Neural progenitor cell (in vitro differentiated cells): ENCODE data around the gene PTPRJ. TPM values are rescaled to one million over a fixed set of nuclear protein-coding genes. Genes with fewer than 3 reads are reported as not detected.

Source experiments
- DNase-seq: peaks from one replicate; pipeline ENCODE4 v3.0.0-alpha.2; 2016; ENCODE audit warnings: low spot score
- H2AFZ ChIP-seq: fragments of 200-600 bp; sonication (generic); replicated peaks from 2 replicates; pipeline ENCODE4 v1.6.1; 2016; ENCODE audit warnings: antibody characterized with exemption
- H3F3A ChIP-seq: fragments of 200-600 bp; sonication (generic); 2 replicates; pipeline ENCODE4 v1.6.1; 2016; ENCODE audit warnings: antibody characterized with exemption, low read depth
- H3K27ac ChIP-seq: fragments of 200-600 bp; sonication (generic); 2 replicates; pipeline ENCODE4 v1.5.1; 2016; ENCODE audit warnings: mild to moderate bottlenecking
- H3K27me3 ChIP-seq: fragments of 200-600 bp; sonication (generic); 2 replicates; pipeline ENCODE4 v1.6.1; 2016; ENCODE audit warnings: mild to moderate bottlenecking, moderate library complexity
- H3K36me3 ChIP-seq: fragments of 200-600 bp; sonication (generic); 2 replicates; pipeline ENCODE4 v1.5.1; 2016
- H3K4me1 ChIP-seq: fragments of 200-600 bp; sonication (generic); 2 replicates; pipeline ENCODE4 v1.6.1; 2016; ENCODE audit warnings: mixed run types
- H3K4me2 ChIP-seq: fragments of 200-600 bp; sonication (generic); 2 replicates; pipeline ENCODE4 v1.6.1; 2016
- H3K4me3 ChIP-seq: fragments of 200-600 bp; sonication (generic); 2 replicates; pipeline ENCODE4 v1.5.1; 2016
- H3K79me2 ChIP-seq: fragments of 200-600 bp; sonication (generic); 2 replicates; pipeline ENCODE4 v1.6.1; 2016; ENCODE audit warnings: low read depth
- H3K9ac ChIP-seq: fragments of 200-600 bp; sonication (generic); 2 replicates; pipeline ENCODE4 v1.6.1; 2016
- H3K9me3 ChIP-seq: fragments of 200-600 bp; sonication (generic); 2 replicates; pipeline ENCODE4 v1.5.1; 2016; ENCODE audit warnings: low read depth
- H4K20me1 ChIP-seq: fragments of 200-600 bp; sonication (generic); 2 replicates; pipeline ENCODE4 v1.6.1; 2016; ENCODE audit warnings: low read depth
- H3K27ac Mint-ChIP-seq: 3 replicates; pipeline ENCODE4 v1.8.0; 2021; ENCODE audit warnings: mixed read lengths
- H3K27me3 Mint-ChIP-seq: 2 replicates; pipeline ENCODE4 v1.8.0; 2022; ENCODE audit warnings: low read depth, mild to moderate bottlenecking, inconsistent platforms, moderate library complexity, mixed read lengths; ENCODE audit not compliant: insufficient read depth
- H3K36me3 Mint-ChIP-seq: 3 replicates; pipeline ENCODE4 v1.8.0; 2021; ENCODE audit warnings: mixed read lengths
- H3K4me1 Mint-ChIP-seq: 3 replicates; pipeline ENCODE4 v1.8.0; 2021; ENCODE audit warnings: mixed read lengths
- H3K4me3 Mint-ChIP-seq: 3 replicates; pipeline ENCODE4 v1.8.0; 2021; ENCODE audit warnings: mild to moderate bottlenecking, moderate library complexity, mixed read lengths
- H3K9me3 Mint-ChIP-seq: 3 replicates; pipeline ENCODE4 v1.8.0; 2020; ENCODE audit warnings: mixed read lengths
- EZH2 ChIP-seq: fragments of 200-600 bp; sonication (generic); IDR thresholded peaks from 2 replicates; pipeline ENCODE4 v1.6.1; 2017; ENCODE audit warnings: antibody characterized with exemption, mild to moderate bottlenecking, moderate library complexity
- EZH2phosphoT487 ChIP-seq: fragments of 200-600 bp; sonication (generic); IDR thresholded peaks from 2 replicates; pipeline ENCODE4 v1.6.1; 2017; ENCODE audit warnings: antibody characterized with exemption
- total RNA-seq: library from RNA; depleted of rRNA; stranded (reverse); fragments of >200 nt; gene quantifications from 2 replicates; pipeline ENCODE4 v1.2.3, GENCODE V29; 2015; ENCODE audit warnings: low replicate concordance
- TF ChIP-seq, protein P1 (sequence below): fragments of 200-600 bp; sonication (generic); IDR thresholded peaks from 2 replicates; pipeline ENCODE4 v1.5.1; 2017; ENCODE audit warnings: antibody characterized with exemption, mild to moderate bottlenecking

Gene PTPRJ
- total RNA-seq, 1 donor from 2014 or later: 28.0 TPM

GRCh38 chr11:48193876-48194275, 213.5 kb downstream of the PTPRJ start:
- peaks cover 2% of the 10 kb centered on the region for H3K9me3 Mint-ChIP-seq
- no peak overlapping the region for H3K27ac Mint-ChIP-seq
- TF ChIP-seq, protein P1, sequence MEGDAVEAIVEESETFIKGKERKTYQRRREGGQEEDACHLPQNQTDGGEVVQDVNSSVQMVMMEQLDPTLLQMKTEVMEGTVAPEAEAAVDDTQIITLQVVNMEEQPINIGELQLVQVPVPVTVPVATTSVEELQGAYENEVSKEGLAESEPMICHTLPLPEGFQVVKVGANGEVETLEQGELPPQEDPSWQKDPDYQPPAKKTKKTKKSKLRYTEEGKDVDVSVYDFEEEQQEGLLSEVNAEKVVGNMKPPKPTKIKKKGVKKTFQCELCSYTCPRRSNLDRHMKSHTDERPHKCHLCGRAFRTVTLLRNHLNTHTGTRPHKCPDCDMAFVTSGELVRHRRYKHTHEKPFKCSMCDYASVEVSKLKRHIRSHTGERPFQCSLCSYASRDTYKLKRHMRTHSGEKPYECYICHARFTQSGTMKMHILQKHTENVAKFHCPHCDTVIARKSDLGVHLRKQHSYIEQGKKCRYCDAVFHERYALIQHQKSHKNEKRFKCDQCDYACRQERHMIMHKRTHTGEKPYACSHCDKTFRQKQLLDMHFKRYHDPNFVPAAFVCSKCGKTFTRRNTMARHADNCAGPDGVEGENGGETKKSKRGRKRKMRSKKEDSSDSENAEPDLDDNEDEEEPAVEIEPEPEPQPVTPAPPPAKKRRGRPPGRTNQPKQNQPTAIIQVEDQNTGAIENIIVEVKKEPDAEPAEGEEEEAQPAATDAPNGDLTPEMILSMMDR: no peak
- TF ChIP-seq EZH2phosphoT487 (no peak), EZH2 (no peak)
- H3K4me1 ChIP-seq: no peaks in the 10 kb centered on the region
- DNase-seq: no peak
- H3K27ac ChIP-seq: no peak overlapping the region
- H3K4me1 Mint-ChIP-seq: no peaks in the 10 kb centered on the region
- H3K27me3 ChIP-seq: no peaks in the 10 kb centered on the region
- no peak overlapping the region for H3K4me2 ChIP-seq
- H3K9me3 ChIP-seq: peaks cover 11% of the 10 kb centered on the region
- H2AFZ ChIP-seq: no peak overlapping the region
- H3K36me3 Mint-ChIP-seq: no peaks in the 10 kb centered on the region
- no peaks in the 10 kb centered on the region for H3K36me3 ChIP-seq
- H3F3A ChIP-seq: no peaks in the 10 kb centered on the region
- H3K27me3 Mint-ChIP-seq: no peaks in the 10 kb centered on the region
- H3K79me2 ChIP-seq: no peaks in the 10 kb centered on the region
- H3K9ac ChIP-seq: no peak overlapping the region
- no peaks in the 10 kb centered on the region for H4K20me1 ChIP-seq
- H3K4me3 ChIP-seq: no peak overlapping the region
- H3K4me3 Mint-ChIP-seq: no peak overlapping the region

- H3K4me2 ChIP-seq: no peak overlapping the region
- H3K4me1 ChIP-seq: no peaks in the 10 kb centered on the region
- no peak overlapping the region for H3K27ac Mint-ChIP-seq
- peaks cover 5% of the 10 kb centered on the region for H3K27me3 Mint-ChIP-seq
- H3K9me3 Mint-ChIP-seq: no peaks in the 10 kb centered on the region
- H2AFZ ChIP-seq: no peak overlapping the region
- DNase-seq: no peak
- H3K9ac ChIP-seq: no peak overlapping the region
- peaks cover 4% of the 10 kb centered on the region for H3K9me3 ChIP-seq
- no peaks in the 10 kb centered on the region for H3K36me3 Mint-ChIP-seq
- no peaks in the 10 kb centered on the region for H3K27me3 ChIP-seq
- no peak overlapping the region for H3K4me3 Mint-ChIP-seq
- H3F3A ChIP-seq: no peaks in the 10 kb centered on the region
- no peaks in the 10 kb centered on the region for H3K79me2 ChIP-seq
- no peaks in the 10 kb centered on the region for H3K36me3 ChIP-seq
- no peaks in the 10 kb centered on the region for H4K20me1 ChIP-seq
- H3K4me1 Mint-ChIP-seq: no peaks in the 10 kb centered on the region
- no peak for TF ChIP-seq EZH2
- TF ChIP-seq, protein P1: no peak
- no peak for TF ChIP-seq EZH2phosphoT487
- no peak overlapping the region for H3K4me3 ChIP-seq
- no peak overlapping the region for H3K27ac ChIP-seq
Measured at GRCh38 chr11:48207881-48208280, 227.5 kb downstream of the PTPRJ start.

GRCh38 chr11:48210052-48210451, 229.7 kb downstream of the PTPRJ start:
- no peak for TF ChIP-seq EZH2phosphoT487
- TF ChIP-seq EZH2: no peak
- TF ChIP-seq, protein P1: no peak
- no peaks in the 10 kb centered on the region for H3K36me3 ChIP-seq
- H3K27ac Mint-ChIP-seq: no peak overlapping the region
- no peak overlapping the region for H3K9ac ChIP-seq
- no peaks in the 10 kb centered on the region for H3K27me3 ChIP-seq
- H3K4me3 ChIP-seq: no peak overlapping the region
- no peak overlapping the region for H2AFZ ChIP-seq
- H4K20me1 ChIP-seq: no peaks in the 10 kb centered on the region
- H3K79me2 ChIP-seq: no peaks in the 10 kb centered on the region
- no peak overlapping the region for H3K27ac ChIP-seq
- no peak for DNase-seq
- H3K4me2 ChIP-seq: no peak overlapping the region
- H3K36me3 Mint-ChIP-seq: no peaks in the 10 kb centered on the region
- no peak overlapping the region for H3K4me3 Mint-ChIP-seq
- no peaks in the 10 kb centered on the region for H3K4me1 ChIP-seq
- H3K9me3 Mint-ChIP-seq: no peaks in the 10 kb centered on the region
- H3K9me3 ChIP-seq: peaks cover 4% of the 10 kb centered on the region
- H3F3A ChIP-seq: no peaks in the 10 kb centered on the region
- H3K27me3 Mint-ChIP-seq: peaks cover 2% of the 10 kb centered on the region
- H3K4me1 Mint-ChIP-seq: no peaks in the 10 kb centered on the region
